Sigmoid colon (tissue), 4 donors: ENCODE results near the gene ZNF674.

Source experiments
- EP300 ChIP-seq, 4 donors: sonication (generic); formaldehyde crosslinking; IDR thresholded peaks; one replicate each; pipeline ENCODE4 v1.6.1; 2017; ENCODE audit warnings: antibody characterized with exemption in 4 of 4
- POLR2A ChIP-seq, 2 donors: fragments of 450-650 bp; IDR thresholded peaks; one replicate each; pipeline ENCODE4 v1.6.1; 2016; ENCODE audit warnings: antibody characterized with exemption in 2 of 2, mild to moderate bottlenecking in 2 of 2, moderate library complexity in 2 of 2
- POLR2AphosphoS5 ChIP-seq, 4 donors: sonication (generic); formaldehyde crosslinking; IDR thresholded peaks; one replicate each; pipeline ENCODE4 v1.6.1; 2017; ENCODE audit warnings: antibody characterized with exemption in 4 of 4
- TF ChIP-seq, protein P1 (sequence below), 4 experiments: fragments of 450-650 bp in 3 of 4; fragments of 200-600 bp in 1 of 4; IDR thresholded peaks; one replicate each; pipeline ENCODE4 v1.5.1; 2016 to 2019; ENCODE audit warnings: antibody characterized with exemption in 4 of 4, mild to moderate bottlenecking in 3 of 4, moderate library complexity in 2 of 4

DNA sequence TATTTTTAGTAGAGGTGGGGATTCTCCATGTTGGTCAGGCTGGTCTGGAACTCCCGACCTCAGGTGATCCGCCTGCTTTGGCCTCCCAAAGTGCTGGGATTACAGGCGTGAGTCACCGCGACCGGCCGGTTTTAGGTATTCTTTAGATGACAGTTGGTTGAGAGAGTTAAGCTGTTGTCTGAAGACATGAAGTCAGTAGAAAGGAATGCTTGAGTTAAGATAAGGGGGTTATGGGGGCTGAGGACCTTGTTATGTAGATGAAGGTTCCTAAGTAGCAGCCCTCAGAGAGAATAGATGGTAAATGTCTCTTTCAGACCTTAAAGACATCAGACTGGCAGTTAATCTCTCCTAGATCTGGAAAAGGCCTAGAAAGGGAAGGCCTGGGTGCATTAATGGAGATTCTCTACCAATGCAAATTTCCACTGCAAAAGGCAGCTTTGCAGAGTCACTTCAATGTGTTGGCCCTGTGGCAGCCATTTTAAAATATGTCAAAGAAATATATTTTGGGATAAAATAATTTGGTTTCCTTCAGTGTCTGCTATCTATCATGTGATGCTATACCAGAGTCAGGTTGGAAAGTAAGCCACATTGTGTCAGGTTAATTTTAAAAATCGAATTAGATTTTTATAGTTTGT is 6.4 kb upstream of the ZNF674 start:
- TF ChIP-seq, protein P1, sequence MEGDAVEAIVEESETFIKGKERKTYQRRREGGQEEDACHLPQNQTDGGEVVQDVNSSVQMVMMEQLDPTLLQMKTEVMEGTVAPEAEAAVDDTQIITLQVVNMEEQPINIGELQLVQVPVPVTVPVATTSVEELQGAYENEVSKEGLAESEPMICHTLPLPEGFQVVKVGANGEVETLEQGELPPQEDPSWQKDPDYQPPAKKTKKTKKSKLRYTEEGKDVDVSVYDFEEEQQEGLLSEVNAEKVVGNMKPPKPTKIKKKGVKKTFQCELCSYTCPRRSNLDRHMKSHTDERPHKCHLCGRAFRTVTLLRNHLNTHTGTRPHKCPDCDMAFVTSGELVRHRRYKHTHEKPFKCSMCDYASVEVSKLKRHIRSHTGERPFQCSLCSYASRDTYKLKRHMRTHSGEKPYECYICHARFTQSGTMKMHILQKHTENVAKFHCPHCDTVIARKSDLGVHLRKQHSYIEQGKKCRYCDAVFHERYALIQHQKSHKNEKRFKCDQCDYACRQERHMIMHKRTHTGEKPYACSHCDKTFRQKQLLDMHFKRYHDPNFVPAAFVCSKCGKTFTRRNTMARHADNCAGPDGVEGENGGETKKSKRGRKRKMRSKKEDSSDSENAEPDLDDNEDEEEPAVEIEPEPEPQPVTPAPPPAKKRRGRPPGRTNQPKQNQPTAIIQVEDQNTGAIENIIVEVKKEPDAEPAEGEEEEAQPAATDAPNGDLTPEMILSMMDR (IDR thresholded peaks at IDR 0.05) = no peak
- no peak for TF ChIP-seq EP300 (IDR thresholded peaks at IDR 0.05)
- TF ChIP-seq POLR2A (IDR thresholded peaks at IDR 0.05) = no peak
- no peak for TF ChIP-seq POLR2AphosphoS5 (IDR thresholded peaks at IDR 0.05)
